Endothelial cell (in vitro differentiated cells): ENCODE measurements around the gene KCND2. TPM values are rescaled to one million over a fixed set of nuclear protein-coding genes. Genes with fewer than 3 reads are reported as not detected.

Experiments used
- DNase-seq: peaks from one replicate; pipeline ENCODE4 v3.0.0; 2021; ENCODE audit warnings: low spot score
- H3K27ac Mint-ChIP-seq: one replicate; pipeline ENCODE4 v1.8.0; 2021; ENCODE audit warnings: mixed read lengths, inconsistent platforms; ENCODE audit not compliant: unreplicated experiment
- H3K27me3 Mint-ChIP-seq: one replicate; pipeline ENCODE4 v1.8.0; 2021; ENCODE audit warnings: mild to moderate bottlenecking, moderate library complexity, mixed read lengths, inconsistent platforms; ENCODE audit not compliant: unreplicated experiment
- H3K36me3 Mint-ChIP-seq: one replicate; pipeline ENCODE4 v1.8.0; 2021; ENCODE audit warnings: mild to moderate bottlenecking, low read depth, mixed read lengths, inconsistent platforms; ENCODE audit not compliant: unreplicated experiment
- H3K4me1 Mint-ChIP-seq: one replicate; pipeline ENCODE4 v1.8.0; 2021; ENCODE audit warnings: mild to moderate bottlenecking, mixed read lengths, inconsistent platforms; ENCODE audit not compliant: unreplicated experiment
- H3K4me3 Mint-ChIP-seq: one replicate; pipeline ENCODE4 v1.8.0; 2021; ENCODE audit warnings: mild to moderate bottlenecking, mixed read lengths, inconsistent platforms; ENCODE audit not compliant: unreplicated experiment
- H3K9me3 Mint-ChIP-seq: one replicate; pipeline ENCODE4 v1.8.0; 2021; ENCODE audit warnings: mixed read lengths, inconsistent platforms; ENCODE audit not compliant: unreplicated experiment
- CTCF ChIP-seq: fragments of 200-600 bp; sonication (generic); IDR thresholded peaks from one replicate; pipeline ENCODE4 v1.5.0; 2021; ENCODE audit warnings: antibody characterized with exemption; ENCODE audit not compliant: unreplicated experiment
- total RNA-seq: library from RNA; stranded (reverse); fragmentation: NEBNext Ultra II Directional; extraction: Animal tissue kit (Norgen Biotek cat#: 25700); gene quantifications from one replicate; pipeline ENCODE4 v1.2.1, GENCODE V29; 2021; ENCODE audit not compliant: unreplicated experiment

KCND2 gene
- total RNA-seq, 1 donor from 2014 or later: 0.28 TPM

- Mint-ChIP-seq H3K27me3 (no peaks in the 10 kb centered on the region), H3K27ac (no peak overlapping the region), H3K36me3 (no peaks in the 10 kb centered on the region), H3K4me1 (no peaks in the 10 kb centered on the region), H3K9me3 (no peaks in the 10 kb centered on the region), H3K4me3 (no peak overlapping the region)
- DNase-seq: no peak
- TF ChIP-seq CTCF: no peak
Observed at GRCh38 chr7:120538335-120538734, 265.4 kb downstream of the KCND2 start.

- no peak overlapping the region for H3K27ac Mint-ChIP-seq
- H3K4me3 Mint-ChIP-seq: no peak overlapping the region
- H3K36me3 Mint-ChIP-seq: no peaks in the 10 kb centered on the region
- no peaks in the 10 kb centered on the region for H3K27me3 Mint-ChIP-seq
- no peaks in the 10 kb centered on the region for H3K4me1 Mint-ChIP-seq
- DNase-seq: no peak
- no peak for TF ChIP-seq CTCF
- no peaks in the 10 kb centered on the region for H3K9me3 Mint-ChIP-seq
Observed at GRCh38 chr7:120539321-120539720, 266.3 kb downstream of the KCND2 start.

- Mint-ChIP-seq H3K27me3 (no peaks in the 10 kb centered on the region), H3K9me3 (no peaks in the 10 kb centered on the region), H3K27ac (no peak overlapping the region), H3K4me1 (no peaks in the 10 kb centered on the region), H3K4me3 (no peak overlapping the region), H3K36me3 (no peaks in the 10 kb centered on the region)
- TF ChIP-seq CTCF: no peak
- no peak for DNase-seq
Observed at GRCh38 chr7:120547605-120548004, 274.6 kb downstream of the KCND2 start.

GRCh38 chr7:120550494-120551048 is 277.6 kb downstream of the KCND2 start:
- H3K4me3 Mint-ChIP-seq: no peak overlapping the region
- no peaks in the 10 kb centered on the region for H3K27me3 Mint-ChIP-seq
- H3K27ac Mint-ChIP-seq: no peak overlapping the region
- no peak for DNase-seq
- H3K4me1 Mint-ChIP-seq: no peaks in the 10 kb centered on the region
- no peaks in the 10 kb centered on the region for H3K9me3 Mint-ChIP-seq
- no peaks in the 10 kb centered on the region for H3K36me3 Mint-ChIP-seq
- TF ChIP-seq CTCF: no peak

- H3K9me3 Mint-ChIP-seq: no peaks in the 10 kb centered on the region
- no peaks in the 10 kb centered on the region for H3K27me3 Mint-ChIP-seq
- no peaks in the 10 kb centered on the region for H3K4me1 Mint-ChIP-seq
- no peak for DNase-seq
- no peak for TF ChIP-seq CTCF
- no peaks in the 10 kb centered on the region for H3K36me3 Mint-ChIP-seq
- H3K4me3 Mint-ChIP-seq: no peak overlapping the region
- no peak overlapping the region for H3K27ac Mint-ChIP-seq
Observed at GRCh38 chr7:120553491-120553890, 280.5 kb downstream of the KCND2 start.
